HG02870 (cell line): ENCODE results near the gene ANKRD13D.
"Not testable (repeated sequence)": the region's sequence is repeated elsewhere in the genome, so short reads cannot be mapped to it uniquely, and the experiment has no call there.

ENCODE experiments used
- ATAC-seq: cut with Tn5 transposase; IDR thresholded peaks from one replicate; pipeline ENCODE4 v1.9.1; 2021; ENCODE audit warnings: mild to moderate bottlenecking, moderate library complexity; ENCODE audit not compliant: unreplicated experiment

Gene ANKRD13D

DNA sequence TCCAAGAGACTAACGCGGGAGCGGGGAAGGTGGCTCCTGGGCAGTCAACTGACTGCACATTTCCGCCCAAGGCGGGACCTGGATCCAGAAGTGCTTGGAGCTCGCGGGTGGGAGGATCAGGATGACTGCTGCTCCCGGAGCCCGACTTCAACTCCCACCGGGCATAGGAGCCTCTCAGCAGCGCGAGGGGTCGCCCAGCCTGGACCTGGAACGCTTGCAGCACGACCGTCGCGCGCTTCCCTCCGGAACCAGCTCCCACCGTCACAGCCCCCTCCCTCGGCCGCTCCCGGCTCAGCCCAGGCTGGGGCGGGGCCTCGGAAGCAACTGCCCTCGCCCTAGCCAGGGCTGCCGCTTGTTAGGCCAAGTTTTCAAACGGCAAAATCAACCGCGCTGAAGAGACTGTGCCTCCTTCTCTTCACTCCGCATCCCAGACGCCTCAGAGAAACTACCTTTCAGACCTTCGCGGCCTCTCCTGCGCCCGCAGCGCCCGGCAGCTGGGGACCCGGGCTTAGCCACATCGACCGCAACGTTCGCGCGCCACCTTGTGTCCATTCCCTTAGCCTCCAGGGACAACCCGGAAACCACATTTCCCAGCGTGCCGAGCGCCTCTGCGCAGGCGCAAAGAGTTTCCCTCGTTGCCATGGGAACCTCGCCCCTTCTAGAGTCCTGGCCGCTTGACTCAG lies 28.2 kb downstream of the ANKRD13D start:
- ATAC-seq = peak; percentile 79

DNA sequence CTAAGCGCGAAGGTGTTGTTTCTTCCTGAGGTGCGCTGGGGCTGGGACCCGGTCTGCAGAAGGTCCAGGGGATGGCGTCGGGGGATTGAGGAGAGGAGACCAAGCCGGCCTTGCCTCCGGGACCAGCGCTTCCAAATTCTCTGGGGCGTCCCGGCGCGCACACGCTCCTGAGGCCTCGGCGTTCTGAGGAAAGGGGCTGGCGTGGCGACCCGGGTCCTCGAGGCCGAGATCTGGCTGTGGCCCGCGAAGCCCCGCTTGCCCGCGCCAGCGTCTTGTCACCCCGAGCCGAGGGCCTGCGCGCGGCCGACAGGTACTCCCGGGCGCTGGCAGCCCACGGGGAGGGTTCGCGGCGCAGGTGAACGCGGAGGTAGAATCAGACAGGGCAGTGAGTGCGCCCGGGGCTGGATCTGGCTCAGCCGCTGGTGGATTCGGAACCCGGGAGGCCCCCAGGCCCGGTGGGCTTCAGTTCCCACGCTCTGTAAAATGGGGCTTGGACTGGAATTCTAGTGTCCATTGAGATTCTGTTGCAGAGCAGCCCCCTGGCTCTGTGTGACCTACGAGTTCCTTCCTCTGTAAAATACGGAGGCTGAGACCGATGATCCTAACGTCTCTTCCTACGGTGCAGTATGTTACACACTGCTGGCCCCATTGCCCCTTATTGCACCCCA lies 28.9 kb downstream of the ANKRD13D start:
- peak; percentile 9 for ATAC-seq

DNA sequence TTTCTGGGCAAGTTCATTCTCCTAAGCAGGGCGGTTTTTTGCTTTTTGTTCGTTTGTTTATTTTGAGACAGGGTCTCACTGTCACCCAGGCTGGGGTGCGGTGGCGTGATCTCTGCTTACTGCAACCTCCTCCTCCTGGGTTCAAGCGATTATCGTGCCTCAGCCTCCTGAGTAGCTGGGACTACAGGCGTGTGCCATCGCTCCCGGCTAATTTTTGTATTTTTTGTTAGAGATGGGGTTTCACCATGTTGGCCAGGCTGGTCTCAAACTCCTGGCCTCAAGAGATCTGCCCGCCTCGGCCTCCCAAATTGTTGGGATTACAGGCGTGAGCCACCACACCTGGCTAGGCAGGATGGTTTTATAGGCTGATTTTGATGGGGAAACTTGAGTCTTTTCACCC lies 29.8 kb downstream of the ANKRD13D start:
- ATAC-seq = not testable (repeated sequence)

DNA sequence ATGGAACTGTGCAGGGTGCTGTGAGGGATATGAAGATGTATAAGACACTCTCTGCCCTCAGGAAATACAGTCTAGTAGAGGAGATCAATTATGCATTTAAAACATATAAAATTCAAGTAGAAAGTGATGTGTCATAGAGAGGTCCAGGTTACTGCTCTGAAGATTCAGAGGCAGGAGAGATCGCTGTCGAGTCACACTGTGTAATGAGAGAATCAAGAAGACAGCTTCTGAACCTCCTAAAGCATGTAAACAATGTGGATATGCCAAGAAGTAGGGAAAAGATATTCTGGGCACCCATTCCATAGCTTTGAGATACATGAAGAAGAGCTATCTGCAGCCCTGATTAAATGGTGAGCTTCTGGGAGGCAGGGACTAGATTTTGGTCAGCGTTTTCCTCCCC lies 30.9 kb downstream of the ANKRD13D start:
- no peak for ATAC-seq

DNA sequence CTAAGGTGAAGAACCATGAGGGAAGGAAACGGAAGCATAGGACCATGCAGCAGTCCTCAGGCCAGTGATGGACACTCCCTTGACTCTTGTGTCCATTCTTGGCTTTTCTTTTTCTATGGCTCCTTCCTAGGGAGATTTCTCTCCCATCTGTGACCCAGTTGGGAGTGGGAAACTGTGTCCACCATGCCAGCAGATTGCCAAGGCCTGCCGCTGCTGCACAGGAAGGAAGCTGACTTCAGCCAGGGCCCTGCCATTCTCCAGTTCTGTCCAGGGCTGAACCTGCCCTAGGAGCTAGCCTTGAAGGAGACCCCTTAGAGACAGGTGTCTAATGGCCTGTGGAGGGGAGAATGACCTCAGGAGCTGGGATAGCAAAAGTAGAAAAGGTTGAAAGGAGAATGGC lies 31.6 kb downstream of the ANKRD13D start:
- ATAC-seq = no peak

DNA sequence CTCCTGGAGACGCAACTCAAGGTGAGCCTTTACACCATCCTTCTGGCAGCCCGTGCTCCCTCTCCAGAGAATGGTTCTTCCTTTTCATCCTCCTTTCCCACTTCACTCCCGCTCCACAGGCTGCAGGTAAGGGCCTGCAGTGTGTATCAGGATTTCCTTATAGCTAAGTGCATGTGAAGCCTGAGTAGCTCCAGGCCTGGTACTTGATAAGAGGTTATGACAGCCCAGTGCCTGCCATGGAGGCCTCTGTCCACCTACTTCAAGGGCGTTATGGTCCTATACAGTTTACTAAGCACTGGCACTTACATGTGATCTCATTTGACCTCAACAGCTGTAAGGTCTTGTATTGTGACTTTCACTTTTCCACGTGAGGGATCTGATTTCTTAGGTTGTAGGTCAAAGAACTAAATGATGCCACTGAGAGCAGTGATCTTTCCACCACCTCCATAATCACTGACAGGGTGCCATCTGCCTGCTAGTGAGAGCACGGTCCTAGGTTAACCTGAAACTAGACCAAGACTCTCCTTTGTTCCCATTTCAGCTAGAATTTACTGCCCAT lies 32.3 kb downstream of the ANKRD13D start:
- no peak for ATAC-seq

DNA sequence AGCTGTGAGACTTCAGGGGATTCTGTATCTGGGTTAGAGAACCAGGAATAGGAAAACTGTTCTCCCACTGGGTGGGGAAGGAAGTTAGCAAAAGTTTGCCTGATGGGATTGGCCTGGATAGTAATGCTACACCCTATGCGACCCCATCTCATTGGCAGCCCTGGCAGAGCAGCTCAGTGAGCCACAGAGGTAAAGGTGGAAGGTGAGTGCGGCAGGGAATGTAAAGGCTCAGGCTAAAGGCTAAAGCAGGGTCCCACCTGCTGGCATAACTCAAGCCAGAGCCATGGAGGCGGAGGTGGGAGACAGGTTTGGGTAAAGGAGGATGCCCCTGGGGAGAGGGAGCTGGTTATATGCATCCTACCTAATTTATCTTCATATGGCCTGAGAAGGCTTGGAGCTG lies 32.9 kb downstream of the ANKRD13D start:
- ATAC-seq = no peak

DNA sequence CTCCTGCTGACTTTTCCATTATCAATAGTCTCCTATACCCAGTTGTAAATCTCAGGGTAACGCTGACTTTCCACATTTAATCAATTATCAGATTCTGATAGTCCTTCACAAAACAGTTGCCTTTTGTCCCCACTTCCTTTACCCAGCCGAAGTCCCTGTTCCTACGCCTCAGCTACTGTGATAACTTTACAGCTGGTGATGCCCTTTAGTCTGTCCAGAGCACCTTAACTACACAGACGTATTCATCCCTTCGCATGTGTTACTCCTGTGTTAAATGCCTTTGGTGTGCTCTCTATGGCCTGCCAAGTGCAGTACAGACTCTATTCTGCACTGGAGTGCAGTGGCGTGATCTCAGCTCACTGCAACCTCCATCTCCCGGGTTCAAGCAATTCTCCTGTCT lies 34.4 kb downstream of the ANKRD13D start:
- no peak for ATAC-seq

DNA sequence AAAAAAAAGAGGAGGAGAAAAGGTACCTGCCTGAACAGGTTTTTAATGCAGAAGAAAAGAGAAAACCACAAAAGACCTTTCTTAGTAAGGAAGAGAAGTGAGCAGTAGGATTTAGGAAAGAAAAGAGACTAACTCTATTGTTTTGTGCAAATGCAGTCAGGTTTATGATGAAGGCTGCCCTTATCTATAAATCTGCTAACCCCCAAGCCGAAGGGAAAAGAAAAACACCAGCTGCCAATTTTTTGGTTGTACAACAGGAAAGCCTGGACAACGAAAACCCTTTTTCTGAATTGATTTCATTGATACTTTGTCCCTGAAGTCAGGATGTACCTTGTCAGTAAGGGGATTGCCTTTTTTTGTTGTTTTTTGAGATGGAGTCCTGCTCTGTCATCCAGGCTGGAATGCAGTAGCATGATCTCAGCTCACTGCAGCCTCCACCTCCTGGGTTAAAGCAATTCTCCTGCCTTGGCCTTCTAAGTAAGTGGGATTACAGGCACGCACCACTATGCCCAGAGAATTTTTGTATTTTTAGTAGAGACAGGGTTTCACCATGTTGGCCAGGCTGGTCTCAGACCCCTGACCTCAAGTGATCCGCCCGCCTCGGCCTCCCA lies 43.1 kb downstream of the ANKRD13D start:
- no peak for ATAC-seq

DNA sequence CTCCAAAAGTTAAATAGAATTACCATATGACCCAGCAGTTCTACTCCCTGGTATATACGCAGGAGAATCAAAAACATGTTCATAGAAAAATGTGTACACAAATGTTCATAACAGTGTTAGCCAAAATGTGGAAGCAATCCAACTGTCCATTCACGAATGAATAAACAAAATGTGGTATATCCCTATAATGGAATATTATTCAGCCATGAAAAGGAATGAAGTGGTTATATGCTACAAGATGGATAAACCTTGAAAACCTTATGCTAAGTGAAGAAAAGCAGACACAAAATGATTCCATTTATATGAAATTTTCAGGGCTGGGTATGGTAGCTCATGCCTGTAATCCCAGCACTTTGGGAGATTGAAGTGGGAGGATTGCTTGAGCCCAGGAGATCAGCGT lies 48.2 kb downstream of the ANKRD13D start:
- no peak for ATAC-seq

DNA sequence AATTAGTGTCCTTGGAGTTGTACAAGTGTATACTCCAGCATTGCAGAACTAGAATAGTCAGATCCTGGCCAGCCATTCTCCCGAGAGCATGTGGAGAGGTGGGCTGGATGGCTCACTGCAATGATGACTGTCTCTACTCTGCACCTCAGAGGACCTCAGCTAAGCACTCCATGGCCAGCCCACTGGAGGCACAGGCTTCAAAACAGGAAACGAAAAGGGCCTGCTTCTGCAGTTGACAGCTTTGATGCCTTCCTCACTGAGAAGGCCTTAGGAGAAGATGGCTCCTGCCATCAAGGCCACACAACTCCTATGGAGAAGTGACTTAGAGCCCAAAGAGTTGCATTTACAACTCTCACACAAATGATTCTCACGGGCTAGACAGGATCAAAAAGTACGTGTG lies 55.2 kb downstream of the ANKRD13D start:
- ATAC-seq = no peak

DNA sequence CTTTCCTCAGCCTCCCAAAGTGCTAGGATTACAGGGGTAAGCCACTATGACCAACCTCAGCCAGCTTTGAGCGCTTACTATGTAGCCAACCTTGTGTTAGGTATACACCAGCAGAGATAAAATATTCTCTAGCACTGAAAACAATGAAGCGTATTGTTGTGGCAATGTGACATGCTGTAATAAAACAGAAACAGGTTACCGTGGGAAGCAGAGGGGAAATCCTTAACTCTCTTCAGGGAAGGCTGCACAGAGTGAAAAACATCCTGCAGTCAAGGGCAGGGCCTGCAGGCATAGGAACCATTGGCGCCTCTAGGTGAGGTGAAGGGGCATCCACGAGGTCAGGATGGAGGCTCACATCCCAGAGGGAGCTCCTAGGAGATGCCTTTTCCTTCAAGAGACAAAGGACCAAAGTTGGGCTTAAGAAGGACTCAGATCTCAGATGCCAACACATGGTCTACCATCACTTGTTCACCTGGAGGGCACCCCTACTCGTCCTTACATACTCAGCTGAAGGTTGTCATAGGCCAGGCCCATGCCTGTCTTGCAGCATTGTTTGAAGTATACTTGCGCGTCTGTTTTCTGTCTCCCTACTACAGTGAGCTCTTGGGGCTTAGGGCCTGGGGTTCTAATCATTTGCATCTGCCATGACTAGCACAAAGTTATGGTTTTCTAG lies 56.3 kb downstream of the ANKRD13D start:
- ATAC-seq = no peak

DNA sequence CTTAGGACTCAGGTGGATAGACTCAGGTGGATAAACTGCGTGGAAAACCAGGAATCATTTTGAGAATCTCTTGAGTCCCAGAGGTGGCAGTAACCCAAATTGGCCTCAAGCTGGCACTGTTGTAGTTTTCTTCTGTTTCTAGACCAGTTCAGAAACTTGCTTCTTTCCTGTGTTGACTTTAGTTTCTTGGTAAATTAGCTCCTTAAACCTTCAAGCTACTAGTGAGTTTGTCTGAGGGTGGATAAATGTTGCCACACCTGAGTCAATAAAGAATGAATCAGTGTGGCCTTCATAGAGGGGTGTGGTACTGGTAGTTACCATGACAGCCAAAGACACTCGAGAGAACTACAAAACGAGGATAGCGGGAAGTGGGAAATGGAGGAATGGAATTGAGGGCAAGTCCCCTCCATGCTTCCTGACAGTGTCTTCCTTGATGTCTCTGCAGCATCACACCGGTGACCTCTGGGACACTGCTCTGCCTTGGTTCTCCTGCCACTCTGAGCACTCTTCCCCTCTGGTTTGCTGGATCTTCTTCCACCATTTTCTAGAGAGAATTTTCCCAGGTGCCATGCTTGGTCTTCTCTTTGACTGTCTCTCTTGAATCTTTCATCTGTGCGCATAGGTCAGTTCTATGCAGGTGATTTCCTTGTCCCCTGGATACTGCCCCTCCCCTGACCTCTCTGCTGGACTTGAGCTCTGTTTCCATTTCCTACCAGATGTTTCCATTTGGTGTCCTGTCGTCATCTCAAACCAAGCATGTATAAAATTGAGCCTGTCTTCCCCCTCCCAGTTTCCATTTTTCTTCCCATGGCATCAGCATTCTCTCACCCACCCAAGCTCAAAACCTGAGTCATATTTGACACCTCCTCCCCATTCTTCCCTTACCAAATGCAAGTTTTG lies 57.1 kb downstream of the ANKRD13D start:
- no peak for ATAC-seq

DNA sequence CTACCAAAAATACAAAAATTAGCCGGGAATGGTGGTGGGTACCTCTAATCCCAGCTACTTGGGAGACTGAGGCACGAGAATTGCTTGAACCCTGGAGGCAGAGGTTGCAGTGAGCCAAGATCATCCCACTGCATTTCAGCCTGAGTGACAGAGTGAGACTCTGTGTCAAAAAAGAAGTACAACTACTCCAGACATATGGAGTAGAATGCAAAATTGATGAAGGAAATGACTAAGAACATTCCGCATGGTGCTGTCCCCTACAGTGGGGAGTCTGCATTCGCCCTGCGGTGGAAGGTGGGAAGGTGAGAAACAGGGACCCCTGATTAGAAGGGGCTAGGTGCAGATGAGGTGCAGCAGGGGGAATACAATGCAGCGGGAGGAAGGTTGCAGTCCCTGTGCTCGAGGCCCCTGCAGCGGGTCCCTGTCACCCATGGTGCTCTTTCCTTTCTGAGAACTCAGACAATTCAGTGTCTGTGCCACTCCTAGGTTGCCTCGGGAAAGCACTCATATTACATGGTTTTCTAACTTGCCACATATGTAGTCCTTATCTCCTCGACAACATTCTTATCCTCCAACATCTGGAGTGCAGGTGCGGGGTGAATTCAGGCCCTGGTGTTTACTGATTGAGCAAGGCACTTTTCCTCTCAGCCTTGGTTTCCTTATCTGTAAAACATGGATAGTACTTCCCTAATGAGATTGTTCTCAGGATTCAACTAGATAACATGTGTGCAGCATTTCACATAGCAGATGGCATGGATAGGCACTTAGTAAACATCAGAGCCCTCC lies 59.1 kb downstream of the ANKRD13D start:
- no peak for ATAC-seq

DNA sequence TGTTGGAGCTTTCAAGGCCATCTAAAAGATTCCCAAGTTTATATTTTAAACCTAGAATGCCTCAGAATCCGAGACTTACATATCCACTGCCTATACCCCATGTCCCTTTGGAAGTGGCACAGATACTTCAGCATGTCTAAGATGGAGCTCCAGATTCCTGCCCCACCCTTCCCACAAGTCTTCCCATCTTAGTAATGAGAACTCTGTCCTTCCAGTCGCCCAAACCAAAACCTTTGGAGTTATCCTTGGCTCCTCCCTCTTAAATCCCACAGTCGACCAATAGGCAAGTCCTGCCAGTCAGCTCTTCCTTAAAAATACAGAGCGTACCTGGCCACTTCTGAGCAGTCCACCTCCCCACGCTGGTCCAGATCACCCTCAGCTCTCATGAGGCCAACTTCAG lies 59.9 kb downstream of the ANKRD13D start:
- ATAC-seq = no peak

DNA sequence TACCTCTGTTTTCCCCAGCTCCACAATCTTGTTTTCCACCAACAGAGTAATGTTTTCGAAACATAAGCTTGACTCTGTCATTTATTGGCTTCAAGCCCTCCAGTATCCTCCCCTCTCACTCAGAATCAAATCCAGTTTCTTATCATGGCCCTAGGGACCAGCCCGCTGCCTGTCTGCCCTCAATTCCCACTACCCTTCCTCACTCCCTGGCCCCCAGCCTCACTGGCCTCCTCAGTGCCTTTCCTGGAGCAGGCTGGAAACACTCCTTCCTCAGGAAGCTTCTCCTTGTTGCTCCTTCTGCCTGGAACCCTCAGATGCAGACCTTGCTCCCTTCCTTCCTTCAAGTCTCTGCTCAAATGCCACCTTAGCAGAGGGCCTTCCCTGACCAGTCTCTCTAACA lies 60.4 kb downstream of the ANKRD13D start:
- ATAC-seq = no peak

DNA sequence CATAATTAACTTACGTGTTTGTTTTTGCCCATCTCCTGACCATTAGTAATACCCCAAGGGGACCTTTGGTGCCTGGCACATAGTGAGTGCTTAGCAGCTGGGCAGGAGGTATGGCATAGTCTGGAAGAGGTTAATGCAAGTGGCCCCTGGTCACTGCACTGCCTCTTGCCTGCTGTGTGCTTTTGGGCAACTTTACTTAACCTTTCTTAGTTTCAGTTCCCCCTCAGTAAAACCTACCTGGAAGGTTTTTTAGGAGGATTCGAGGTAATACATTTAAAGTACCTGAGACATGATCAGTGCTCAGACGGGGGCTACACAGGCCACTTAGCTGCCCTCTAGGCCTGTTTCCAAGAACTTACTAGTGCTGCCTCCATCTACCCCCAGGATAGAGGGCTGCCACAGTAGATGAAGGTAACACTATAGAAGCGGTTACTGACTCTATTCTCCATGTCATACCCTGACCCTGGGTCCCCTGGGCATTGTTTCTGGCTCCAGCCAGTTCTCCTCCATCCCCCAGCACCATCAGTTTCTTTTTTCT lies 60.9 kb downstream of the ANKRD13D start:
- no peak for ATAC-seq

DNA sequence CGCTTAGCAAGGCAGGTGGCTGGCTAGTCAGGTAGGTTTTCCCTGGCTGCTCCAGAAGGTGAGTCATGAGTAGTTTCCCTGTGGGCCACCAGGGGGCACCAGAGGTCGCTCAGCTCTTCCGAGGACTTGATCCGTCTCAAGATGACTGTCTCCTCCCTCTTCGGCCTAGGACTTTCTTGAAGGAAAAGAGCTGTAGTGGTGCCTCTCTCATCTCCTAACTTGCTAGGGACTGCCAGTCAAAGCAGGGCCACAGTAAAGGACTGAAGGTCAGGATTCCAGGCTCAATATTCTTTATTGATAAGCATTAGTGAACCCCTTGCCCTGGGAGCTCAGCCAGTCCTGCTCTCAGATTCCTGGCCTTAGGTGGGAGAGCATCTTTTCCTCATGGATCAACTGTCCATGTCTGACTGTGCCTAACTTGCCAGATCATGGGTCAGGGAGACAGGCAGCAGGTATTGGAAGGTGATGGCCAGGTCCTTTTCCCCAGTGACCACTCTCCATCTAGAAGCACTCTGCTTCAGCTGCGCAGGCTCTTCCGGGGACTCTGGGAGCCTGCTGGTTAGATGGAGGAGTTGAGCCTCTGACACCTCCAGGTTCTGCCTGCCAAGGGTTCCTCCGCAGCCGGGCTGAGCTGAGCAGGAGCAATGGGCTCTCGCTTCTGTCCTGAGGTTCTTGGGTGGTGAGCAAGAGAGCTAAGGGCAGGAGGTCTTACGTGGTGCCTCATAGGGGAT lies 62.3 kb downstream of the ANKRD13D start:
- ATAC-seq = no peak
